ENCODE data around the gene PLEKHG4.

The PLEKHG4 gene

DNA sequence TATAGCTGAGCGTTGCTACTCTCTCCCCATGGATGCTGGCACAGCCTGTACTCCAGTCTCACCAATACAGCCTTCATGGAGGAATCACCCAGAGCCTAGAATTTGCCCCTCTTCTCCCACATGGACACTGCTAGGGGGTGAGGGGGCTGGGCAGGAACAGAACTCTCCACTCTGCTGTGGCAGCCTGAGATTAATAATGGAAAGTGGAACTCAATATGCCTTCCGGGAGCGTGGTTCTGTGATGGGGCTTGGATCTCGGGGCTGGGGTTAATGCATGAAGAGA is 29.3 kb upstream of the PLEKHG4 start:
- H3K27me3 ChIP-seq (ENCODE audit: insufficient read depth, low read length, poor library complexity): peaks cover 26% of the 10 kb centered on the region
- no peak overlapping the region for H3K27ac ChIP-seq (ENCODE audit: low read length)
- DNase-seq: no peak
- H3K36me3 ChIP-seq (ENCODE audit: insufficient read depth, low read length): no peaks in the 10 kb centered on the region
- TF ChIP-seq, protein P1, sequence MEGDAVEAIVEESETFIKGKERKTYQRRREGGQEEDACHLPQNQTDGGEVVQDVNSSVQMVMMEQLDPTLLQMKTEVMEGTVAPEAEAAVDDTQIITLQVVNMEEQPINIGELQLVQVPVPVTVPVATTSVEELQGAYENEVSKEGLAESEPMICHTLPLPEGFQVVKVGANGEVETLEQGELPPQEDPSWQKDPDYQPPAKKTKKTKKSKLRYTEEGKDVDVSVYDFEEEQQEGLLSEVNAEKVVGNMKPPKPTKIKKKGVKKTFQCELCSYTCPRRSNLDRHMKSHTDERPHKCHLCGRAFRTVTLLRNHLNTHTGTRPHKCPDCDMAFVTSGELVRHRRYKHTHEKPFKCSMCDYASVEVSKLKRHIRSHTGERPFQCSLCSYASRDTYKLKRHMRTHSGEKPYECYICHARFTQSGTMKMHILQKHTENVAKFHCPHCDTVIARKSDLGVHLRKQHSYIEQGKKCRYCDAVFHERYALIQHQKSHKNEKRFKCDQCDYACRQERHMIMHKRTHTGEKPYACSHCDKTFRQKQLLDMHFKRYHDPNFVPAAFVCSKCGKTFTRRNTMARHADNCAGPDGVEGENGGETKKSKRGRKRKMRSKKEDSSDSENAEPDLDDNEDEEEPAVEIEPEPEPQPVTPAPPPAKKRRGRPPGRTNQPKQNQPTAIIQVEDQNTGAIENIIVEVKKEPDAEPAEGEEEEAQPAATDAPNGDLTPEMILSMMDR (IDR thresholded peaks at IDR 0.05; ENCODE audit: borderline replicate concordance, extremely low read depth, low read length, poor library complexity, severe bottlenecking): no peak
- no peak for TF ChIP-seq EZH2 (IDR thresholded peaks at IDR 0.05; ENCODE audit: borderline replicate concordance, low read depth, low read length, severe bottlenecking)
- no peak overlapping the region for H3K9ac ChIP-seq (ENCODE audit: low read depth, low read length)
- H3K4me2 ChIP-seq (ENCODE audit: insufficient read depth, low read length): no peak overlapping the region
- H2AFZ ChIP-seq (ENCODE audit: low read depth, low read length): no peak overlapping the region
- peaks cover 41% of the 10 kb centered on the region for H3K4me1 ChIP-seq (ENCODE audit: insufficient read depth, low read length)
- H3K9me3 ChIP-seq (ENCODE audit: insufficient read depth, low read length, severe bottlenecking): no peaks in the 10 kb centered on the region
- H4K20me1 ChIP-seq (ENCODE audit: insufficient read depth, low read length): peaks cover 4% of the 10 kb centered on the region; the same call in 1 of the 2 replicates
- no peak overlapping the region for H3K4me3 ChIP-seq (ENCODE audit: low read depth in 1 of 2, low read length in 2 of 2)
- H3K79me2 ChIP-seq (ENCODE audit: insufficient read depth, low read length): no peaks in the 10 kb centered on the region
- no peak for ATAC-seq (ENCODE audit: insufficient read depth, low read depth)

DNA sequence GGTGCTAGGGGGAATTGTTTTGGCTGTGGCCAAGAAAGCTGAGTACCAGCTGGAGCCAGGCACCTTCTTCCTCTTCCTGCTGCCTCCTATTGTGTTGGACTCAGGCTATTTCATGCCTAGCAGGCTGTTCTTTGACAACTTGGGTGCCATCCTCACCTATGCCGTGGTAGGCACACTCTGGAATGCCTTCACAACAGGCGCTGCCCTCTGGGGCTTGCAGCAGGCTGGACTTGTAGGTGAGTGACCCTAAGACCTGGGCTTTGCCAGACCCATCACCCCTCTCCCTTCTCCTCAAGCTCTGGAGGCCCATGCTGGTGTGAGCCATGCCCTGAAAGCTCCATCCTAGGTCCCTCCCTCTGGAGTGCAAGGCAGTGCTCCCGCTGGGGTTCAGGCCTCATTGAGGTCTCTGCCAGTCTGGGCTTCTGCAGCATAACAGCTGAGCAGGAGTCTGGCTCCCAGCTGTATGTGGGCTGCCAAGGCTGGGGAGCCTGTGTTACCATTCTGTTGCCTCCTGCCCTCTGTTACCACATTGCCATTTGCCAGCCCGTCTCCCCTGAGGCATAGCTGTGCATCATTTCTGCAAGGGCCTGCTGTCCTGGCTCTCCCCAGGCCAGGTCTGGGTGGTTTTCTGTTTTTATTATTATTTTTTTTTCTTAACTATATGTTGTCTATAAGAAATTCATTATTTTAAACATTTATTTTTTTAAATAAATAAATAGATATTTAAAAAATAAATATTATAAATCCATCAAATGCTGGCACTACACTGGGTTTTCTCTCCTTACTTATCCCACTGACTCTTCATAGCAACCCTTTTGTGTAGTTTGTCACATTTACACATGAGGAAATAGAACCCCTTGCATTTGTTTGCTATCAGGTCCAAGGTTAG is 26.5 kb upstream of the PLEKHG4 start:
- TF ChIP-seq, protein P1 (IDR thresholded peaks at IDR 0.05; ENCODE audit: borderline replicate concordance, extremely low read depth, low read length, poor library complexity, severe bottlenecking): no peak
- TF ChIP-seq EZH2 (IDR thresholded peaks at IDR 0.05; ENCODE audit: borderline replicate concordance, low read depth, low read length, severe bottlenecking): no peak
- Histone ChIP-seq H2AFZ (ENCODE audit: low read depth, low read length) (no peak overlapping the region), H3K4me1 (ENCODE audit: insufficient read depth, low read length) (peaks cover 17% of the 10 kb centered on the region), H3K27me3 (ENCODE audit: insufficient read depth, low read length, poor library complexity) (peaks cover 26% of the 10 kb centered on the region), H3K36me3 (ENCODE audit: insufficient read depth, low read length) (no peaks in the 10 kb centered on the region), H3K9me3 (ENCODE audit: insufficient read depth, low read length, severe bottlenecking) (no peaks in the 10 kb centered on the region), H3K27ac (ENCODE audit: low read length) (no peak overlapping the region), H3K9ac (ENCODE audit: low read depth, low read length) (no peak overlapping the region), H3K79me2 (ENCODE audit: insufficient read depth, low read length) (no peaks in the 10 kb centered on the region), H4K20me1 (ENCODE audit: insufficient read depth, low read length) (no peaks in the 10 kb centered on the region), H3K4me3 (ENCODE audit: low read depth in 1 of 2, low read length in 2 of 2) (no peak overlapping the region), H3K4me2 (ENCODE audit: insufficient read depth, low read length) (no peak overlapping the region)
- no peak for ATAC-seq (ENCODE audit: insufficient read depth, low read depth)
- DNase-seq: no peak

DNA sequence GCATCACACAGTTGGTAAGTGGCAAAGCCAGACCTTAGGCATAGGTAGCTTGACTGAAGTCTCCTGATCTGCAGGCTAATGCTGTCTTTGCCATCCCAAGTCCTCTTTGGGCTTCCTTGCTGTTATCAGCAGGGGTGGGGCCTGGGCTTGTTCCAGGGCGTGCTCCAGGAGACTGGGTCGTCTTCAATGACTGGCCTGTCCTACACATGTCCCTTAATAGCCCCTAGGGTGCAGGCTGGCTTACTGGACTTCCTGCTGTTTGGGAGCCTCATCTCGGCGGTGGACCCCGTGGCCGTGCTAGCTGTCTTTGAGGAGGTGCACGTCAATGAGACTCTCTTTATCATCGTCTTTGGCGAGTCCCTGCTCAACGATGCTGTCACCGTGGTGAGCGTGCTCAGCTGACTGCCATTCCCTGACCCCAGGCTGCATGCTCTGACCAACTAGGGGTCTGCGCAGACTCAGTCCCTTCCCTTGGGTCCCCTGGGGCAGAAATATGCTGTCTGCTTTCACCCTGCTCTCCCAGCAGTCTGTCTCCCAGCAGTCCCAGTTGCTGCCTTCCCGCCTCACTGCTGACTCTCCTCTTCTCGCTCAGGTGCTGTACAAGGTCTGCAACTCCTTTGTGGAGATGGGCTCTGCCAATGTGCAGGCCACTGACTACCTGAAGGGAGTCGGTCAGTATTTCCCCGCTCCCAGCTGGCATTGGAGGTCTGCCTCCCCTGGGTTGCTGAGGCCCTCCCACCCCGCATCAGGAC is 24.4 kb upstream of the PLEKHG4 start:
- ATAC-seq (ENCODE audit: insufficient read depth, low read depth): no peak
- TF ChIP-seq, protein P1 (IDR thresholded peaks at IDR 0.05; ENCODE audit: borderline replicate concordance, extremely low read depth, low read length, poor library complexity, severe bottlenecking): no peak
- no peak for TF ChIP-seq EZH2 (IDR thresholded peaks at IDR 0.05; ENCODE audit: borderline replicate concordance, low read depth, low read length, severe bottlenecking)
- H3K4me1 ChIP-seq (ENCODE audit: insufficient read depth, low read length): no peaks in the 10 kb centered on the region
- no peak overlapping the region for H3K4me2 ChIP-seq (ENCODE audit: insufficient read depth, low read length)
- no peak overlapping the region for H3K4me3 ChIP-seq (ENCODE audit: low read depth in 1 of 2, low read length in 2 of 2)
- DNase-seq: no peak
- H4K20me1 ChIP-seq (ENCODE audit: insufficient read depth, low read length): no peaks in the 10 kb centered on the region
- H3K27ac ChIP-seq (ENCODE audit: low read length): no peak overlapping the region
- no peaks in the 10 kb centered on the region for H3K79me2 ChIP-seq (ENCODE audit: insufficient read depth, low read length)
- H3K27me3 ChIP-seq (ENCODE audit: insufficient read depth, low read length, poor library complexity): peaks cover 8% of the 10 kb centered on the region
- H3K9me3 ChIP-seq (ENCODE audit: insufficient read depth, low read length, severe bottlenecking): no peaks in the 10 kb centered on the region
- no peak overlapping the region for H2AFZ ChIP-seq (ENCODE audit: low read depth, low read length)
- H3K9ac ChIP-seq (ENCODE audit: low read depth, low read length): no peak overlapping the region
- H3K36me3 ChIP-seq (ENCODE audit: insufficient read depth, low read length): no peaks in the 10 kb centered on the region
